K562 (cell line): Measurements from ENCODE around the gene SMAP2. TPM values are rescaled to one million over a fixed set of nuclear protein-coding genes. Genes with fewer than 3 reads are reported as not detected.

ENCODE experiments used
- ATAC-seq: fragments of 200-7000 bp; cut with Tn5 transposase; 3 replicates; pipeline ENCODE4 v1.9.1; 2020; ENCODE audit warnings: moderate library complexity
- BruUV-seq: library from RNA; stranded (reverse); fragments of 400-500 nt; replicated peaks from 2 replicates; lab custom pipeline; 2021; lab: Mats Ljungman, UMichigan
- CTCF ChIA-PET: fragments of 300-600 bp; formaldehyde crosslinking; extraction: SDS; loops from one replicate; lab custom pipeline; 2021; ENCODE audit warnings: low intra/inter-chr PET ratio; lab: Yijun Ruan, JAX
- POLR2A ChIA-PET: fragments of 300-600, 350-650 bp; sonication (Branson Sonifier 250); formaldehyde crosslinking; extraction: SDS; loops from one replicate; lab custom pipeline; 2021; ENCODE audit warnings: antibody characterized with exemption, inconsistent platforms; lab: Yijun Ruan, JAX
- DNase-seq, 4 experiments: peaks; one replicate each; pipeline versions ENCODE4 v3.0.0 to v3.0.0-alpha.2; 2011 to 2018; ENCODE audit warnings: low spot score in 3 of 4, mixed read lengths in 3 of 4; ENCODE audit errors: extremely low read depth in 1 of 4
- FAIRE-seq: peaks from 2 replicates; lab custom pipeline; 2011; peaks lifted over from hg19 to GRCh38; lab: Jason Lieb, UNC
- H2AFZ ChIP-seq: 2 replicates; pipeline ENCODE4 v1.6.0; 2011; ENCODE audit warnings: low read depth, low read length, control low read depth, inconsistent platforms
- H3K27ac ChIP-seq: fragments of 200-600 bp; 3 replicates; pipeline ENCODE4 v1.8.0; 2011; ENCODE audit warnings: low read depth, mild to moderate bottlenecking, control low read depth, inconsistent platforms, low read length, moderate library complexity, mixed read lengths; ENCODE audit errors: extremely low read depth
- H3K27me3 ChIP-seq, 2 experiments: fragments of 300-600 bp in 1 of 2; 2 replicates in 1 of 2; 3 replicates in 1 of 2; pipeline versions ENCODE4 v1.6.0 to v1.8.0; 2011; ENCODE audit warnings: inconsistent platforms in 2 of 2, low read length in 2 of 2, mild to moderate bottlenecking in 1 of 2, mixed read lengths in 1 of 2, moderate library complexity in 1 of 2; ENCODE audit not compliant: control insufficient read depth in 2 of 2, insufficient read depth in 2 of 2
- H3K36me3 ChIP-seq: fragments of 300-600 bp; 3 replicates; pipeline ENCODE4 v1.8.0; 2011; ENCODE audit warnings: mild to moderate bottlenecking, low read length, inconsistent platforms; ENCODE audit not compliant: control insufficient read depth, insufficient read depth
- H3K4me1 ChIP-seq, 2 experiments: fragments of 200-600 bp in 1 of 2; replicated peaks in 1 of 2; 2 replicates in 1 of 2; 3 replicates in 1 of 2; pipeline versions ENCODE4 v1.5.1 to v1.8.0; 2011; ENCODE audit warnings: inconsistent platforms in 2 of 2, low read length in 2 of 2, mild to moderate bottlenecking in 1 of 2, mixed read lengths in 1 of 2, moderate library complexity in 1 of 2; ENCODE audit not compliant: control insufficient read depth in 2 of 2, insufficient read depth in 2 of 2
- H3K4me2 ChIP-seq: 2 replicates; pipeline ENCODE4 v1.6.1; 2011; ENCODE audit warnings: low read length, control low read depth, inconsistent platforms, mixed read lengths; ENCODE audit not compliant: insufficient read depth
- H3K4me3 ChIP-seq: fragments of 200-600 bp; sonication (generic), shearing (Covaris generic); 2 replicates; pipeline ENCODE4 v1.5.1; 2016; ENCODE audit warnings: control low read depth, inconsistent platforms
- H3K79me2 ChIP-seq: fragments of 200-600 bp; 3 replicates; pipeline ENCODE4 v1.8.0; 2011; ENCODE audit warnings: low read length, inconsistent platforms; ENCODE audit not compliant: control insufficient read depth, insufficient read depth
- H3K9ac ChIP-seq, 2 experiments: 2 replicates each; pipeline versions ENCODE4 v1.6.0 to v1.6.1; 2011; ENCODE audit warnings: low read depth in 2 of 2, low read length in 2 of 2, control low read depth in 1 of 2, inconsistent platforms in 1 of 2, mild to moderate bottlenecking in 1 of 2, mixed read lengths in 1 of 2; ENCODE audit not compliant: insufficient read depth in 1 of 2
- H3K9me1 ChIP-seq: one replicate; pipeline ENCODE4 v1.6.0; 2011; ENCODE audit warnings: inconsistent platforms, mild to moderate bottlenecking, low read length, moderate library complexity; ENCODE audit not compliant: control insufficient read depth, insufficient read depth
- H3K9me3 ChIP-seq: replicated peaks from 2 replicates; pipeline ENCODE4 v1.5.1; 2011; ENCODE audit warnings: low read depth, low read length, inconsistent platforms; ENCODE audit not compliant: control insufficient read depth, insufficient read depth
- H4K20me1 ChIP-seq: replicated peaks from 2 replicates; pipeline ENCODE4 v1.6.1; 2011; ENCODE audit warnings: low read length, inconsistent platforms, mixed read lengths; ENCODE audit not compliant: control insufficient read depth, insufficient read depth
- BCOR ChIP-seq: fragments of 450-650 bp; IDR thresholded peaks from 2 replicates; pipeline ENCODE4 v1.6.1; 2016
- DDX20 ChIP-seq: fragments of 450-650 bp; IDR thresholded peaks from 2 replicates; pipeline ENCODE4 v1.6.1; 2016; ENCODE audit warnings: missing genetic modification characterization, low read depth, mild to moderate bottlenecking, missing compliant biosample characterization, moderate library complexity
- FOXA1 ChIP-seq: fragments of 450-650 bp; IDR thresholded peaks from 2 replicates; pipeline ENCODE4 v1.6.1; 2016; ENCODE audit warnings: mild to moderate bottlenecking, borderline replicate concordance
- GTF2F1 ChIP-seq: IDR thresholded peaks from 2 replicates; pipeline ENCODE4 v1.6.1; 2011; ENCODE audit warnings: low read depth, low read length, improper control_type of control experiment
- ILF3 ChIP-seq: fragments of 450-650 bp; IDR thresholded peaks from 2 replicates; pipeline ENCODE4 v1.6.1; 2018; ENCODE audit warnings: antibody characterized with exemption, mild to moderate bottlenecking, moderate library complexity, borderline replicate concordance
- RAD21 ChIP-seq, 2 experiments: fragments of 250-450 bp in 1 of 2; fragments of 450-650 bp in 1 of 2; sonication (Bioruptor Pico) in 1 of 2; formaldehyde crosslinking in 1 of 2; IDR thresholded peaks in 1 of 2; conservative IDR thresholded peaks in 1 of 2; 2 replicates each; pipeline versions ENCODE4 v1.4.0 to v1.8.0; 2020 to 2022; ENCODE audit warnings: mild to moderate bottlenecking in 2 of 2, moderate library complexity in 1 of 2
- ZEB2 ChIP-seq: fragments of 450-650 bp; IDR thresholded peaks from 2 replicates; pipeline ENCODE4 v1.6.1; 2016
- WGBS: fragments of 100-300 bp; shearing (Covaris generic); methylation state at CpG from one replicate; pipeline ENCODE4 v1.1.6; 2016; ENCODE audit warnings: low coverage, mixed read lengths; ENCODE audit not compliant: insufficient coverage; ENCODE audit errors: missing lambda C conversion rate; 5-methylcytosine and 5-hydroxymethylcytosine counted together
- in situ Hi-C: fragments of 300-500 bp; cut with MboI; formaldehyde crosslinking; loops from 4 replicates; pipeline ENCODE4 v1.15.0; 2018; ENCODE audit warnings: inconsistent platforms, mixed read lengths
- intact Hi-C: fragments of 100-400 bp; cut with micrococcal nuclease; formaldehyde crosslinking; loops from 2 replicates; pipeline ENCODE4 v1.14.2; 2022
- polyA plus RNA-seq, 8 experiments: library from polyadenylated mRNA; depleted of rRNA in 4 of 8; stranded (reverse) in 5 of 8; unstranded in 3 of 8; fragments of >200 nt; fragmentation: Nextera tagmentation in 2 of 8; fragmentation: Illumina TruSeq in 1 of 8; extraction: Ambion mirVana in 2 of 8; extraction: Trizol in 1 of 8; gene quantifications; 2 replicates each; pipeline versions ENCODE4 v1.2.1 to v1.2.3, GENCODE V29; 2011 to 2014; ENCODE audit warnings: inconsistent platforms in 1 of 8, missing spikeins in 1 of 8
- total RNA-seq, 7 experiments: library from RNA; depleted of rRNA in 6 of 7; stranded (reverse); fragments of >200 nt in 6 of 7; fragmentation: Illumina TruSeq in 2 of 7; extraction: Trizol in 2 of 7; gene quantifications; 2 replicates each; pipeline versions ENCODE4 v1.2.1 to v1.2.3, GENCODE V29; 2011 to 2021; ENCODE audit warnings: low replicate concordance in 1 of 7
- TF ChIP-seq, protein P1 (sequence below): fragments of 450-650 bp; IDR thresholded peaks from 2 replicates; pipeline ENCODE4 v1.6.1; 2017; ENCODE audit warnings: mild to moderate bottlenecking, moderate library complexity
- TF ChIP-seq, protein P2 (sequence below), 3 experiments: fragments of 200-800 bp in 1 of 3; fragments of 250-450 bp in 1 of 3; fragments of 450-650 bp in 1 of 3; sonication (Bioruptor Pico) in 1 of 3; sonication (Bioruptor generic) in 1 of 3; formaldehyde crosslinking in 1 of 3; IDR thresholded peaks; 2 replicates each; pipeline versions ENCODE4 v1.6.1 to v1.8.0; 2016 to 2022; ENCODE audit warnings: mild to moderate bottlenecking in 2 of 3, missing genetic modification characterization in 2 of 3, missing compliant biosample characterization in 1 of 3, moderate library complexity in 1 of 3
- TF ChIP-seq, protein P3 (sequence below): fragments of 250-450 bp; sonication (Bioruptor Pico); IDR thresholded peaks from 2 replicates; pipeline ENCODE4 v1.5.0; 2021
- TF ChIP-seq, protein P4 (sequence below): sonication (generic); formaldehyde crosslinking; IDR thresholded peaks from 2 replicates; pipeline ENCODE4 v1.4.0; 2020; ENCODE audit warnings: mild to moderate bottlenecking, missing genetic modification reagents

Gene SMAP2
- total and polyA plus RNA-seq, 9 of the 15 experiments (the other 6 are each of a cell fraction or from before 2014, with no cell fraction given), result 38.7 to 212 (median 94.1) TPM

DNA sequence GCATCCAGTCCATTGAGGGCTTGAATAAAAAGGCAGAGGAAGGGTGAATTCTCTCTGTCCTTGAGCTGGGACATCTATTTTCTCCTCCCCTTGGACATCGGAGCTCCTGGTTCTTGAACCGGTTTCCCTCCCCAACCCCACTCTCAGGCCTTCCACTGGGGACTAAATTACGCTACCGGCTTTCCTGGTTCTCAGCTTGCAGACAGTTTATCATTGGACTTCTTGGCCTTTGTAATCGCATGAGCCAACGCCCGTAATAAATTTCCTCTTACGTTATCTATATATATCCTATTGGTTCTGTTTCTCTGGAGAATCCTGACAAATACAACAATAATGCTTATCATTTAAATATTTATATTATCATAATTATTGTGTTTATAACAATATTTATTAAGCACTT lies 36.1 kb upstream of the SMAP2 start (continued):
- TF ChIP-seq, protein P1, sequence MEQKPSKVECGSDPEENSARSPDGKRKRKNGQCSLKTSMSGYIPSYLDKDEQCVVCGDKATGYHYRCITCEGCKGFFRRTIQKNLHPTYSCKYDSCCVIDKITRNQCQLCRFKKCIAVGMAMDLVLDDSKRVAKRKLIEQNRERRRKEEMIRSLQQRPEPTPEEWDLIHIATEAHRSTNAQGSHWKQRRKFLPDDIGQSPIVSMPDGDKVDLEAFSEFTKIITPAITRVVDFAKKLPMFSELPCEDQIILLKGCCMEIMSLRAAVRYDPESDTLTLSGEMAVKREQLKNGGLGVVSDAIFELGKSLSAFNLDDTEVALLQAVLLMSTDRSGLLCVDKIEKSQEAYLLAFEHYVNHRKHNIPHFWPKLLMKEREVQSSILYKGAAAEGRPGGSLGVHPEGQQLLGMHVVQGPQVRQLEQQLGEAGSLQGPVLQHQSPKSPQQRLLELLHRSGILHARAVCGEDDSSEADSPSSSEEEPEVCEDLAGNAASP, result no peak

DNA sequence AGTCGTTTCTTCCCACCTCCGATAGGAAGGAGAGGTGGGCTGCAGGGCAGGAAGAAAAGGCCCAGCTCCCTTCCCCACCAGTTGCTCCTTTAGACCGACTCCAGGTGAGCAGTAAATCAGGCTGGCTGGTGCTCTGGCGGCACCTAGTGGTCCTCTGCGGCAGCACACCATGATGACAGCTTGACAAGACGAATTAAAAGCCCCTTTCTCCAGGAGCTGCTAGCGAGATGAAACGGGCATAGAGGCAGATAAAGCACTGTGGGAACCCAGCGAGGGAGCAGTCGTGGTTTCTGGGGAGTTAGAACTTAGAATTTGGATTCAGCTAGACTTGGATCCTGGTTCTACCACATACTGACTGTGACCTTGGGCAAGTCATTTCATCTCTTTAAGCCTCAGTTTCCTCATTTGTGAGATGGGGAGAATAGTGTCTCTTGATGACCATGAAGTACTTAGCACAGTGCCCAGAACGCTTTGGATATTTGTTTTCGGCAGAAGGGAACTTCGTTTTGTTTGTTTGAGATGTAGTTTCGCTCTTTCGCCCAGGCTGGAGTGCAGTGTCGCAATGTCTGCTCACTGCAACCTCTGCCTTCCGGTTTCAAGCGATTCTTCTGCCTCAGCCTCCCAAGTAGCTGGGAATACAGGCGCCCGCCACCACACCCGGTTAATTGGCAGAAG lies 34.6 kb upstream of the SMAP2 start:
- CTCF ChIA-PET, result interaction anchor here (0.6 to 2.1 kb wide), 5 partner anchors 45 to 263 kb away, joined by 3 to 11 read pairs (median 9); no protein-coding TSS in a partner anchor
- H3K4me1 ChIP-seq, result peaks cover 15 to 21% of the 10 kb centered on the region in 2 experiments; a peak in 4 of 5 replicates
- intact Hi-C loops, result loop anchor here (1.0 to 2.0 kb wide), 3 partner anchors 66 to 260 kb away; no protein-coding TSS in a partner anchor
- TF ChIP-seq BCOR (peak; percentile 69), DDX20 (tag) (no peak), ILF3 (no peak), RAD21 (CRISPR knock-in tag; conservative IDR thresholded peaks at IDR 0.05 in 1 of 2, IDR thresholded peaks at IDR 0.05 in 1 of 2) (peak; percentile 93 to 97), FOXA1 (no peak), ZEB2 (peak; percentile 69; the same call in 1 of the 2 replicates), GTF2F1 (no peak)
- TF ChIP-seq, protein P2, sequence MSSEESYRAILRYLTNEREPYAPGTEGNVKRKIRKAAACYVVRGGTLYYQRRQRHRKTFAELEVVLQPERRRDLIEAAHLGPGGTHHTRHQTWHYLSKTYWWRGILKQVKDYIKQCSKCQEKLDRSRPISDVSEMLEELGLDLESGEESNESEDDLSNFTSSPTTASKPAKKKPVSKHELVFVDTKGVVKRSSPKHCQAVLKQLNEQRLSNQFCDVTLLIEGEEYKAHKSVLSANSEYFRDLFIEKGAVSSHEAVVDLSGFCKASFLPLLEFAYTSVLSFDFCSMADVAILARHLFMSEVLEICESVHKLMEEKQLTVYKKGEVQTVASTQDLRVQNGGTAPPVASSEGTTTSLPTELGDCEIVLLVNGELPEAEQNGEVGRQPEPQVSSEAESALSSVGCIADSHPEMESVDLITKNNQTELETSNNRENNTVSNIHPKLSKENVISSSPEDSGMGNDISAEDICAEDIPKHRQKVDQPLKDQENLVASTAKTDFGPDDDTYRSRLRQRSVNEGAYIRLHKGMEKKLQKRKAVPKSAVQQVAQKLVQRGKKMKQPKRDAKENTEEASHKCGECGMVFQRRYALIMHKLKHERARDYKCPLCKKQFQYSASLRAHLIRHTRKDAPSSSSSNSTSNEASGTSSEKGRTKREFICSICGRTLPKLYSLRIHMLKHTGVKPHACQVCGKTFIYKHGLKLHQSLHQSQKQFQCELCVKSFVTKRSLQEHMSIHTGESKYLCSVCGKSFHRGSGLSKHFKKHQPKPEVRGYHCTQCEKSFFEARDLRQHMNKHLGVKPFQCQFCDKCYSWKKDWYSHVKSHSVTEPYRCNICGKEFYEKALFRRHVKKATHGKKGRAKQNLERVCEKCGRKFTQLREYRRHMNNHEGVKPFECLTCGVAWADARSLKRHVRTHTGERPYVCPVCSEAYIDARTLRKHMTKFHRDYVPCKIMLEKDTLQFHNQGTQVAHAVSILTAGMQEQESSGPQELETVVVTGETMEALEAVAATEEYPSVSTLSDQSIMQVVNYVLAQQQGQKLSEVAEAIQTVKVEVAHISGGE (CRISPR knock-in tag; IDR thresholded peaks at IDR 0.05), result no peak
- TF ChIP-seq, protein P3, sequence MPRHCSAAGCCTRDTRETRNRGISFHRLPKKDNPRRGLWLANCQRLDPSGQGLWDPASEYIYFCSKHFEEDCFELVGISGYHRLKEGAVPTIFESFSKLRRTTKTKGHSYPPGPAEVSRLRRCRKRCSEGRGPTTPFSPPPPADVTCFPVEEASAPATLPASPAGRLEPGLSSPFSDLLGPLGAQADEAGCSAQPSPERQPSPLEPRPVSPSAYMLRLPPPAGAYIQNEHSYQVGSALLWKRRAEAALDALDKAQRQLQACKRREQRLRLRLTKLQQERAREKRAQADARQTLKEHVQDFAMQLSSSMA, result no peak
- TF ChIP-seq, protein P4, sequence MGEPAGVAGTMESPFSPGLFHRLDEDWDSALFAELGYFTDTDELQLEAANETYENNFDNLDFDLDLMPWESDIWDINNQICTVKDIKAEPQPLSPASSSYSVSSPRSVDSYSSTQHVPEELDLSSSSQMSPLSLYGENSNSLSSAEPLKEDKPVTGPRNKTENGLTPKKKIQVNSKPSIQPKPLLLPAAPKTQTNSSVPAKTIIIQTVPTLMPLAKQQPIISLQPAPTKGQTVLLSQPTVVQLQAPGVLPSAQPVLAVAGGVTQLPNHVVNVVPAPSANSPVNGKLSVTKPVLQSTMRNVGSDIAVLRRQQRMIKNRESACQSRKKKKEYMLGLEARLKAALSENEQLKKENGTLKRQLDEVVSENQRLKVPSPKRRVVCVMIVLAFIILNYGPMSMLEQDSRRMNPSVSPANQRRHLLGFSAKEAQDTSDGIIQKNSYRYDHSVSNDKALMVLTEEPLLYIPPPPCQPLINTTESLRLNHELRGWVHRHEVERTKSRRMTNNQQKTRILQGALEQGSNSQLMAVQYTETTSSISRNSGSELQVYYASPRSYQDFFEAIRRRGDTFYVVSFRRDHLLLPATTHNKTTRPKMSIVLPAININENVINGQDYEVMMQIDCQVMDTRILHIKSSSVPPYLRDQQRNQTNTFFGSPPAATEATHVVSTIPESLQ (CRISPR knock-in tag), result no peak

More for the DNA sequence above, 34.6 kb upstream of the SMAP2 start:
- H2AFZ ChIP-seq, result peak overlapping the region; percentile 67
- H3K9ac ChIP-seq, result no peak overlapping the region
- FAIRE-seq (peak; percentile 92), DNase-seq (peak; percentile 82 to 93 (median 84)), ATAC-seq (peak; percentile 90)
- H3K36me3 ChIP-seq, result no peaks in the 10 kb centered on the region
- H3K27me3 ChIP-seq, result no peaks in the 10 kb centered on the region
- in situ Hi-C loops, result loop anchor here (5.0 kb wide), 2 partner anchors 63 to 187 kb away; no protein-coding TSS in a partner anchor
- H3K27ac ChIP-seq, result no peak overlapping the region
- no peaks in the 10 kb centered on the region for H3K9me3 ChIP-seq
- 33% methylated on average over 21 of the region's 21 CpGs for WGBS
- no peaks in the 10 kb centered on the region for H4K20me1 ChIP-seq
- H3K79me2 ChIP-seq, result no peaks in the 10 kb centered on the region
- no TSS peak for BruUV-seq
- POLR2A ChIA-PET, result interaction anchor here (0.6 to 1.5 kb wide), 8 partner anchors 15 to 261 kb away, joined by 3 to 6 read pairs (median 4); no protein-coding TSS in a partner anchor
- H3K4me3 ChIP-seq, result no peak overlapping the region
- peak overlapping the region; percentile 54; the same call in 1 of the 2 replicates for H3K4me2 ChIP-seq
- no peaks in the 10 kb centered on the region for H3K9me1 ChIP-seq
